ENCODE measurements around the gene SCFD2.

- TF ChIP-seq CTCF (IDR thresholded peaks at IDR 0.05): no peak
- no peak for TF ChIP-seq POLR2A (IDR thresholded peaks at IDR 0.05)
Measured at GRCh38 chr4:53098681-53099121, 267.2 kb downstream of the SCFD2 start.
